Activated CD4-positive, alpha-beta T cell treated with anti-CD3 and anti-CD28 coated beads, Interleukin-2, amount 10 ng/mL, durations not matched to agents 24 days and 14 days (primary cell): ENCODE data around the gene FIBIN. TPM values are rescaled to one million over a fixed set of nuclear protein-coding genes. Genes with fewer than 3 reads are reported as not detected.

ENCODE experiments used
- DNase-seq: peaks from one replicate; pipeline ENCODE4 v3.0.0; 2022
- H3K27ac Mint-ChIP-seq: one replicate; pipeline ENCODE4 v1.8.0; 2022; ENCODE audit warnings: mild to moderate bottlenecking, mixed read lengths
- H3K27me3 Mint-ChIP-seq: one replicate; pipeline ENCODE4 v1.8.0; 2022; ENCODE audit warnings: mixed read lengths
- H3K36me3 Mint-ChIP-seq: one replicate; pipeline ENCODE4 v1.8.0; 2022; ENCODE audit warnings: low read depth, mild to moderate bottlenecking, mixed read lengths
- H3K4me1 Mint-ChIP-seq: one replicate; pipeline ENCODE4 v1.8.0; 2021; ENCODE audit warnings: mixed read lengths
- H3K4me3 Mint-ChIP-seq: one replicate; pipeline ENCODE4 v1.8.0; 2022; ENCODE audit warnings: mild to moderate bottlenecking, moderate library complexity, mixed read lengths
- H3K9me3 Mint-ChIP-seq: one replicate; pipeline ENCODE4 v1.8.0; 2021; ENCODE audit warnings: mixed read lengths
- intact Hi-C: fragments of 100-400 bp; cut with micrococcal nuclease; formaldehyde crosslinking; loops from one replicate; pipeline ENCODE4 v1.15.1; 2023
- total RNA-seq: library from RNA; stranded (reverse); gene quantifications from 2 replicates; pipeline ENCODE4 v1.2.3, GENCODE V29; 2022

The FIBIN gene
- not detected in 2 replicates for total RNA-seq

DNA sequence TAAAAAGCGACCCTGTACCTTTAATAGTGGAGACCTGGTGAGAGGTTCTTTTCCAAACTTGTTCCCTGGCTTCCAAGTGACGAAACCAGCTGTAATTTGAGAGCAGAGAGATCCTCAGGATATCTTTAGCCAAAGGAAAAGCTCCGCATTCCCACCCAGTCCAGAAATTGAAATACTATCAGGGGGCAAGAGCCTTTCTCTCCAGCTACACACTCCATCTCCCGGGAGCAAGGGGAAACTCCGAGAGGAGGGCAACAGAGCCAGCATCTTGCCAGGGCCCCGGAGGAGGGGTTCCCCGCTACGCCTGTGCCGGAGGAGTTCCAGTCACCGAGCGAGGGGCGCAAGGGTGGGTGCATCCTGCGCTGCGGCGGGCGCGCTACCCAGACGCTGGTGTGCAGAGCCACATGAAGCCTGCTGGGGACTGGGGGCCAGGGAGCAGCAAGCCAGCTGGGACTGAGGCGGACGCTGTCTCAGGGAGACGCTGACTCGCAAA lies at the start of gene FIBIN:
TSS of gene FIBIN (plus strand) at position 148 of the 493 bp plus-strand sequence. CDS start 415 bp downstream, outside the sequence.
- intact Hi-C loops: no loop called here
- no peaks in the 10 kb centered on the region for H3K36me3 Mint-ChIP-seq
- H3K4me1 Mint-ChIP-seq: no peaks in the 10 kb centered on the region
- no peak within 1 kb of the TSS for H3K27ac Mint-ChIP-seq
- H3K4me3 Mint-ChIP-seq: no peak within 1 kb of the TSS
- DNase-seq: no peak
- H3K27me3 Mint-ChIP-seq: no peaks in the 10 kb centered on the region
- H3K9me3 Mint-ChIP-seq: no peaks in the 10 kb centered on the region

DNA sequence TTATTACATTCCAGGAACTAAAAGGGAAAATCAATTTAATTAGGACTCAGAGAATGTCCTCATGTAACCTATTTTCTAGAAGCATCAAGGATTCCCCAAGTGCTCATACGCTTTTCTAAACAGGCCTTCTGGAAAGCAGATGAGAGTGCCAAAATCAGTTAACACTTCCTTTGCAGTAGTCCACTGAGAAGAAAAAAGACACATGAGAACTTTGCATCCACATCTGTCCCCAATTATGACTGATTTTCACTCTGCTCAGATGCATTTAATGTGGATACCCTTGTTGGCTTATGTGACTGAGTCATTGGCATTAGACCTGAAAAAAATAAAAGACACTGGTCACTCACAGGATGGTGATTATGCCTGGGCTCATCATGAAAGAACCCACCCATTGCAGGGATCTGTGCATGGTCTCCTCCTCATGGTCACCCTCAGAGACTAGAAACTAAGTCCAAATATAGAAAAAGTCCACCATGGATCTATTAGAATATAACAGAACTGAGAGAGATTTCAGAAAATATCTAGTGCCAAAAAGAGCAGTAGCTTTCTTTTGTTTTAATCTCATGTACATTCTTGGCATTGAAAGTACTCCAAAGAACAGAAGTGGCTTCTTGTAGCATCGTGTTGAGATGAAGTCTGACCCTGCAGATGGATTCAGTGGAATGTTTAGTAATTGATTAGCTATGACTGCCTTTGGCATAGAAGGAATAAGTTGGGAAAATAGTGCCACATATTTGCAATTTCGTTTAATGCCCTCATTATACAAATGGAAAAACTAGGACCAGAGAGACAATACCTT lies 48.8 kb upstream of the FIBIN start:
- no peak overlapping the region for H3K27ac Mint-ChIP-seq
- no peak overlapping the region for H3K4me3 Mint-ChIP-seq
- no peaks in the 10 kb centered on the region for H3K36me3 Mint-ChIP-seq
- H3K4me1 Mint-ChIP-seq: no peaks in the 10 kb centered on the region
- intact Hi-C loops: no loop called here
- H3K27me3 Mint-ChIP-seq: no peaks in the 10 kb centered on the region
- DNase-seq: no peak
- no peaks in the 10 kb centered on the region for H3K9me3 Mint-ChIP-seq

DNA sequence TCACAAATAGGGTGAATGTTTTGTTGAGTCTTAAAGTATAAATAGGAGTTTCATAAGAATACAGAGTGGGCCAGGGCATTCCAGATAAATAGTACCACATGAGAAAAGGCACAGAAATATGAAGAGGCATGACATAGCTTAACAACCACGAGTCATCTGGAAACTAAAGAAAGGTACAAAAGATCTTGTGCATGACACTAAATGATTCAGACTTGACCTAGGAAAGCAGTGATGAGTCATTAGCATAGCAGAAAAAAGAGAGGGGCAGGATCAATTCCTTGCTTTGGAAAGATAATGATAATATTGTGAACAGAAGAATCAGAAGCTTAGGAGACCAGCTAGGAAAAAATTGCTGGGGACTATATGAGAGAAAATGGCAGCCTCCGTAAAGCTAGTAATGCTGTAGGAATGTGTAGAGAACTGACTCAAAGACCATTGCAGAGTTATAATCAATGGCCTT lies 47.6 kb upstream of the FIBIN start:
- Mint-ChIP-seq H3K27ac (no peak overlapping the region), H3K9me3 (no peaks in the 10 kb centered on the region), H3K4me1 (no peaks in the 10 kb centered on the region), H3K27me3 (no peaks in the 10 kb centered on the region), H3K36me3 (no peaks in the 10 kb centered on the region), H3K4me3 (no peak overlapping the region)
- no peak for DNase-seq
- intact Hi-C loops: no loop called here

DNA sequence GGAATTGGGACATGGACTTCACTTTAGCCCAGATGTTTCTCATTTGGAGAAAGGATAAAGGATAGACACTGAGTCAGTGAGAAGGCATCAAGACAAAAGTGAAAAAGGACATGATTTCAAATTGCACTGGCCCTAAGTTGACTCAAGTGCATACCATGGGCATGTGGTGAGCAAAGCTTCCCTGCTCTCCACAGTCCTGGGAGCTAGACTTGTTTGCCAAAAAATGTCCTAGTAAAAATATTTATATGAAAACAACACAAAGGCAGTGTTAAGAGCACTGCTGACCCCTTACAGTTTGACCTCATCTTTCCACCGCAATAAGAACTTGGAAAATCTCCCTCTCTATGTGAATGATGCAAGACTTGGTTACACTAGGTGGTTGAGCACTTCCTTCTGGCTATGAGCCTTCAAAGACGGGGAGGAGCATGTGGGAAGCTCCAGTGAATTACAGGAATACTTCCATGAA lies 46.5 kb upstream of the FIBIN start:
- no peak for DNase-seq
- intact Hi-C loops: no loop called here
- no peak overlapping the region for H3K4me3 Mint-ChIP-seq
- H3K4me1 Mint-ChIP-seq: no peaks in the 10 kb centered on the region
- no peaks in the 10 kb centered on the region for H3K36me3 Mint-ChIP-seq
- H3K27ac Mint-ChIP-seq: no peak overlapping the region
- H3K27me3 Mint-ChIP-seq: no peaks in the 10 kb centered on the region
- H3K9me3 Mint-ChIP-seq: no peaks in the 10 kb centered on the region

DNA sequence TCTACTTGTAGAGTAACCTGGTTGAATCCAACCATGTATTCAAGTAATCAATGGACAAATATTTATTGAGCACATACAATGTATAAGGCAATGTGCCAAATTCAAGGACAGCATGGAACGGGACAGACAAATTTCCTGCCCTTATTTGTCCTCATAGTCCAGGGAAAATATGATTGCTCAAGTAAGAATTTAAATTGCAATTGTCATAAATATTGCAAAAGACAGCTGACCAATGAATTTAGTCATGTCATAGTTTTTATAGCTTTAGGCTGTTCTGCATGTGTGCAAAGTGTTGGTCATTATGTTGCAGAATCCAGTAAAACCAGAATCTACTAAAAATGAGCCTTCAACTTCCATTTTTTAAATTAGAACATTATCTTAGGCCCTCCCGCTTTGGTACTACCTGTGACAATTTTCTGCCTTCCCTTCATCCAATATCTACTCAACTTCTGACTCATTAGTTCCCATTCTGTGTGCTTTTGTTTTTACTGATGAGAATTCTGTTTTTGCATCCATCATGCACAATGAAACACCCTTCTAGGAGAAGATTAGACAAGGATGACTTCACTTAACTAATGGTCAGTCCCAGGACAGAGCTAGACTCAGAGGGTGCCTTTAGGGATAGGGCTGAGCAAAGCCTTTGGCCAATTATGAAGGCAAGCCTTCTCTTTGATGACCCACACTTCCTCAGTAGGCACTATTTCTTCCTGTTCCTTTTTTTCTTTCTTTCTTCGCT lies 45.8 kb upstream of the FIBIN start:
- H3K27ac Mint-ChIP-seq: no peak overlapping the region
- H3K4me3 Mint-ChIP-seq: no peak overlapping the region
- intact Hi-C loops: no loop called here
- no peak for DNase-seq
- no peaks in the 10 kb centered on the region for H3K36me3 Mint-ChIP-seq
- H3K9me3 Mint-ChIP-seq: no peaks in the 10 kb centered on the region
- no peaks in the 10 kb centered on the region for H3K4me1 Mint-ChIP-seq
- no peaks in the 10 kb centered on the region for H3K27me3 Mint-ChIP-seq

DNA sequence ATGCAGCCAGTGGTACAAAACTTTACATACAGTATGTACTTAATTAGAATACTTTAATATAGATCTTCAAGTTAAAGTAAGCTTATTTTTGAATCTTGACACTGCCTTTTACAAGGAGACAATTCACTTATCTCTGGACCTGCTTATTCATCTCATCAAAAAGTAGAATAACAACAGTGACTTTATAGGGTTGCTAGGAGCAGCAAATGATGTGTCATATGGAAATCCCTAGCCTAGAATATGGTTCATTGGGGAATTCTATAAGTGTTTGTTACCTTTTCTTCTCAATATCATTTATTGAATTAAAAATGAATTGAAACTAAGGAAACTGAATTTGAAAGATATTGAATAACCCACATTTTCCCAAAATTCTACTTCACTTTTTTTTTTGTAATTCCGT lies 45.0 kb upstream of the FIBIN start:
- Mint-ChIP-seq H3K4me1 (no peaks in the 10 kb centered on the region), H3K27me3 (no peaks in the 10 kb centered on the region), H3K27ac (no peak overlapping the region), H3K36me3 (no peaks in the 10 kb centered on the region), H3K9me3 (no peaks in the 10 kb centered on the region), H3K4me3 (no peak overlapping the region)
- no peak for DNase-seq
- intact Hi-C loops: no loop called here

DNA sequence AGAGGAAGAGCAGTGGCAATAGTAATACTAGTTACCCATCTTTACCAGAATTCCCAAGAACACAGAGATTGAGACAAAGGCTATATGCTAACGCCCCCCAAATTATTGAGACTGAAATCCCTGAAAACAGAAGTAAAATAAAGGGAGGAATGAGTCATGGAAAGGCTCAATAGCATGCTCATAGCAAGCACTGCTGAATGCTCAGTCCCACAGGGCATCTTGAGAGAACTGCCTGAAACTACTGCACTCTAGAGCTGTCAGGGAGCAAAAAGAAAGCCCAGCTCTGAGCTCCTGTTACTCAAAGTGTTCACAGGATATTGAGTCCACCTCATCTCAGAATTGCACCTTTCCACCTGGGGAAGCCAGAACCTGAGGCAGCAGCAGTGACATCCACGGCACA lies 44.1 kb upstream of the FIBIN start:
- Mint-ChIP-seq H3K27me3 (no peaks in the 10 kb centered on the region), H3K4me3 (no peak overlapping the region), H3K27ac (no peak overlapping the region), H3K9me3 (no peaks in the 10 kb centered on the region), H3K4me1 (no peaks in the 10 kb centered on the region), H3K36me3 (no peaks in the 10 kb centered on the region)
- intact Hi-C loops: no loop called here
- DNase-seq: no peak

DNA sequence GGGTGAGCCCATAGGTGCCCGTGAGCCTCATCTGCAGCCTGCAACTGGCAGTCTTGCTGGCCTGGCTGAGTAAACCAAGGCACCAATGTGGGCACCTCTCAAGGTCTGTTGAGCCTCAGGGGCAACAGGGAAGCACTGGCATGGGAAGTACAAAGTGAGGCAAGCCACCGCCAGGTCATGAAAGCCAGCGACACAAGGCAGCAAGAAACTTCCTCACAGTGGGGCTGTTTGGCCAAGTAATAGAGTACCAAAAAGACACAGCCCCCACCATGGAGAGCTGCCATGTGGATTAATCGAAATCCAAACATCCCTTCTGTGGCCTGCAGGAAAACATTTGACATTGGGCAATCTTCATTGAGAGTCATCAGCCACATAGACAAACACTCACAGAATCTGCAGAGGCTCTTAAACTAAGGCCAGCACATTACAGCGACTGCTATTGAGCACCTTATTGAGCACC lies 43.6 kb upstream of the FIBIN start:
- no peak overlapping the region for H3K4me3 Mint-ChIP-seq
- H3K9me3 Mint-ChIP-seq: no peaks in the 10 kb centered on the region
- intact Hi-C loops: no loop called here
- H3K36me3 Mint-ChIP-seq: no peaks in the 10 kb centered on the region
- H3K4me1 Mint-ChIP-seq: no peaks in the 10 kb centered on the region
- no peak overlapping the region for H3K27ac Mint-ChIP-seq
- H3K27me3 Mint-ChIP-seq: no peaks in the 10 kb centered on the region
- DNase-seq: no peak

DNA sequence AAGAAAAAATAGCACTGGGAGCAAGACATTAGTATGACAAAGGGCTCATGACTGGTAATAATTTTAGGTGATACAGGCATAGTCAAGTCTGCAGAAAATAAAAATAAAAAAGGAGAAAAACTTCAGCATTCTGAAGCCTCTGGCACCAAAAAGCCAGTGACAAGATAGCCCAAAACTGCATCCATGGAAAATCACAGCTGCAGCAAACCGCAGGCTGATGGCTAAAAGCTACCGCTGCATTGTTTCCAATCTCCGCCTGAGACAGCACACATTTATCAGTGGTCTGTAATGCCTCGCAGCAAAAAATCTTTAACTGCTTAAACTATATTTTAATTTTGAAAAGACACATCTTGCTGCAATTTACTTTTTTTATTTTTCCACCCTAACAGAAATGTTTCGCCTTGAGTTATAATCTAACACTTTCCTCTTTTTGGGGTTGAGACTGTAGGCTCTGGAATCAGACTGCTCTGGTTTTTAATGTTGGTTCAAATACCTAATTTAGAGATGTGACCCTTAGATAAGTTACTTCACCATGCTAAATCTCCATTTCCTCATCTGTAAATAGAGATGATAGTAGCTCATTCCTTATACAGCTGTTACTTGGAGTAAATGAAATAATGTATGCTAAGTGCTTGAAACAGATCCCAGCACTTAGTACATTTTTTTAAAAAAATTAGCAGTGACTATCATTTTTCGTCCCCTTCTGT lies 42.0 kb upstream of the FIBIN start:
- no peak overlapping the region for H3K4me3 Mint-ChIP-seq
- no peaks in the 10 kb centered on the region for H3K4me1 Mint-ChIP-seq
- DNase-seq: no peak
- intact Hi-C loops: loop anchor here (1.0 kb wide), 1 partner anchor 46 kb away; no protein-coding TSS in a partner anchor
- H3K27ac Mint-ChIP-seq: no peak overlapping the region
- no peaks in the 10 kb centered on the region for H3K27me3 Mint-ChIP-seq
- H3K36me3 Mint-ChIP-seq: no peaks in the 10 kb centered on the region
- no peaks in the 10 kb centered on the region for H3K9me3 Mint-ChIP-seq

DNA sequence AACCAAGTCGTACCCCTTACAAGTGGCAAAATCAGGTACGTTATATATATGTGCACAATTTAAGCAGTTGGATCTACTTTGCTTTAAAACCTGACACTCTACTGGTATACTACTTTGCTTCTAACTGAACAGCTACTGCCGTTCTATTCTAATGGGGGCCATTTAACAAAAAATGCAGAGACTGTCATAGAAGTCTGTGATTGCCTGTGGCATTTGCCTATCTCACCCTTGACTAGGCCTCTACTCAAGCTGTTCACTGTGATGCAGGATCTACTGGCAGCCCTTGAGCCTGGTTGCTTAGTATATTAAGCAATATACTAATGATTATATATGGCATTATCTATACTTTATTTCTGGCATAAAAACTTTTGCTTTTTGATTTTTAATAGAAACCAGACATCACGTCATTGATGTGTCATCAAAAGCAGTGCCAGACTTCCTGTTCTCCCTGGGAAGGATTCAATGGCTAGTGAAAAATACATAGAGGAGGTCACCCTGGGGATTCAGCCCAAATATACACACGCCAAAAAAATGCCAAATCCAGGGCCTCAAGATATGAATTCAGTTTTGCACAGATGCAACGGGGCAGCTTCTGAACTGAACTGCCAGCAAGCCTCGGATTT lies 40.0 kb upstream of the FIBIN start:
- H3K36me3 Mint-ChIP-seq: no peaks in the 10 kb centered on the region
- no peaks in the 10 kb centered on the region for H3K9me3 Mint-ChIP-seq
- no peaks in the 10 kb centered on the region for H3K4me1 Mint-ChIP-seq
- DNase-seq: no peak
- H3K27me3 Mint-ChIP-seq: no peaks in the 10 kb centered on the region
- no peak overlapping the region for H3K27ac Mint-ChIP-seq
- intact Hi-C loops: no loop called here
- no peak overlapping the region for H3K4me3 Mint-ChIP-seq

DNA sequence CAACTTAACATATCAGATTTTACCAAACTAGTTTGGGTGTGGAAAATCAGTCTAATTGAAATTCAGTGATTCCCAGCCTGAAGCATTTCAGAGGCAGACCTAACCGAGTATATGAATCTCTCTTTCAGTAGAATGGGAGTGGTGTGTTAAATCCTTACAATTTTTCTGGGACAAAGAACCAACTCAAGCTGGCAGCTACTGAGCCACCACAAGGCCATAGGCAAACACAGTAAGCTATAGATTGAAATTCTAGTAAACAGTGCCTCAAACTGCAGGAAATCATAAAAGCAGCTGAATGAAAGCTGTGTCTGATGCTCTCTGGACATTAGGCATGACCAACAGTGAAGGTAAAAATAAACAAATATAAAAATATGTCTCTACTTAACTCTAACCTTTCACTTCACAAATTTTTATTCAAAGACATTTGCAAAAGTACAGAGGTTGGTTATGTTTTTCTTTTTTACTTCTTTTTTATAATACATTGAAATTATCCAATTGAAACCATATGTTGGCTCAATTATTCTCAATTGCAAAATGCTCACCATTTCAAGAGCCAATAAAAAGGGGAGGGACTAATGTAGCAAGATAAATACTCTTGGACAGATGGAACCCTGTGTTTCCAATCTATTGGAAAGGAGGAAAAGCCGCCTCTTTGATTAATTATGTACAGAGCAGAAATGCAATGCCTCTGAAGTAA lies 35.8 kb upstream of the FIBIN start:
- Mint-ChIP-seq H3K27ac (no peak overlapping the region), H3K9me3 (peaks cover 7% of the 10 kb centered on the region), H3K4me3 (no peak overlapping the region), H3K27me3 (no peaks in the 10 kb centered on the region), H3K36me3 (no peaks in the 10 kb centered on the region), H3K4me1 (no peaks in the 10 kb centered on the region)
- DNase-seq: no peak
- intact Hi-C loops: no loop called here

DNA sequence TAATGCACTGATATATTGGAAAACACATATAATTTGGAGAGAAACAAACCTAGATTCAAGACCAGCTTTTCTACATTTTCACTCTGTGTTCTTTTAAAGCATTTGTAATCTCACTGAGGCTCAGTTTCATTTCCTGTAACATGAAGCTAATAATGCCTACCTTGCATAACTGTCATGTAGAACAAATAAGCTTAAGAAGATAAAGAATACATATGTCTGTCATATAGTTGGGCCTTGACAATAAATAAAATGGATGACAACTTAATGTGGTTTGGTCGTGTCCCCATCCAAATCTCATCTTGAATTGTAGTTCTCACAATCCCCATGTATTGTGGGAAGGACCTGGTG lies 35.2 kb upstream of the FIBIN start:
- H3K36me3 Mint-ChIP-seq: no peaks in the 10 kb centered on the region
- H3K27ac Mint-ChIP-seq: no peak overlapping the region
- no peak overlapping the region for H3K4me3 Mint-ChIP-seq
- no peak for DNase-seq
- peaks cover 7% of the 10 kb centered on the region for H3K9me3 Mint-ChIP-seq
- no peaks in the 10 kb centered on the region for H3K27me3 Mint-ChIP-seq
- intact Hi-C loops: no loop called here
- no peaks in the 10 kb centered on the region for H3K4me1 Mint-ChIP-seq

DNA sequence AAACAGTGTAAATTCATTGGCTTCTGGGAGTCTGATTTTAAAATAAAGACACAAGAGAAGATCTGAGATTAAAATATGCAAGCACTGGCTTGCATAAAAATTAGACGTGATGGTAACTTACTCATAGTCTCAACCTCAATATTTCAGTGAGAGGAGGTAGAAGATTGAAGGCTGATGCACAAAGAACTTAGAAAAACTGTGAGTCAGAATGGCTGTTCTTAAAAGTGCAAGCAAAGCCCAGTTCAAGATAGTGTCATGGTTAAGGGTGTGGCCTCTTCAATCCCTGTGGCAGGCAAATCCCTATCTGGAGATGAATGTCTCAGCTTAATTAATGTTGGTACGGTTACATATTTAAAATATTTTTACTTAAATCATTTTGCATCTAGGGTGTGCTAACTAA lies 33.6 kb upstream of the FIBIN start:
- Mint-ChIP-seq H3K27me3 (no peaks in the 10 kb centered on the region), H3K4me1 (no peaks in the 10 kb centered on the region), H3K9me3 (peaks cover 7% of the 10 kb centered on the region), H3K27ac (no peak overlapping the region), H3K4me3 (no peak overlapping the region), H3K36me3 (no peaks in the 10 kb centered on the region)
- no peak for DNase-seq
- intact Hi-C loops: no loop called here
